Lower lobe of right lung (tissue), 2 donors: ENCODE data around the gene PDZD8. TPM values are rescaled to one million over a fixed set of nuclear protein-coding genes. Genes with fewer than 3 reads are reported as not detected.

Experiments
- ATAC-seq, 2 donors: fragments of 200-7000 bp; cut with Tn5 transposase; one replicate each; pipeline ENCODE4 v1.9.1; 2020 to 2022; ENCODE audit warnings: mild to moderate bottlenecking in 2 of 2, moderate library complexity in 2 of 2
- DNase-seq: peaks from one replicate; pipeline ENCODE4 v3.0.0-alpha.2; 2020
- H3K27ac ChIP-seq: fragments of 200-600 bp; one replicate; pipeline ENCODE4 v1.8.0; 2022
- H3K27me3 ChIP-seq: fragments of 200-600 bp; one replicate; pipeline ENCODE4 v1.8.0; 2022; ENCODE audit warnings: low read depth
- H3K36me3 ChIP-seq: fragments of 200-600 bp; one replicate; pipeline ENCODE4 v1.8.0; 2022; ENCODE audit warnings: mild to moderate bottlenecking
- H3K4me1 ChIP-seq: fragments of 200-600 bp; one replicate; pipeline ENCODE4 v1.8.0; 2022
- H3K4me3 ChIP-seq: fragments of 200-600 bp; one replicate; pipeline ENCODE4 v1.8.0; 2022; ENCODE audit warnings: mild to moderate bottlenecking
- H3K9me3 ChIP-seq: fragments of 200-600 bp; one replicate; pipeline ENCODE4 v1.8.0; 2022
- intact Hi-C: fragments of 100-400 bp; cut with DNase I; formaldehyde crosslinking; loops from one replicate; pipeline ENCODE4 v1.11.0; 2022
- total RNA-seq: library from RNA; stranded (reverse); fragmentation: NEBNext Ultra II Directional; extraction: Animal tissue kit (Norgen Biotek cat#: 25700); gene quantifications from one replicate; pipeline ENCODE4 v1.2.1, GENCODE V29; 2021
- TF ChIP-seq, protein P1 (sequence below): fragments of 200-600 bp; IDR thresholded peaks from one replicate; pipeline ENCODE4 v1.8.0; 2022; ENCODE audit warnings: antibody characterized with exemption, mild to moderate bottlenecking
- donor health status: DM: no; HTN: yes; CAD: no; lungs with severe emphysema.

The PDZD8 gene
- total RNA-seq, 1 donor from 2014 or later: 29.4 TPM

DNA sequence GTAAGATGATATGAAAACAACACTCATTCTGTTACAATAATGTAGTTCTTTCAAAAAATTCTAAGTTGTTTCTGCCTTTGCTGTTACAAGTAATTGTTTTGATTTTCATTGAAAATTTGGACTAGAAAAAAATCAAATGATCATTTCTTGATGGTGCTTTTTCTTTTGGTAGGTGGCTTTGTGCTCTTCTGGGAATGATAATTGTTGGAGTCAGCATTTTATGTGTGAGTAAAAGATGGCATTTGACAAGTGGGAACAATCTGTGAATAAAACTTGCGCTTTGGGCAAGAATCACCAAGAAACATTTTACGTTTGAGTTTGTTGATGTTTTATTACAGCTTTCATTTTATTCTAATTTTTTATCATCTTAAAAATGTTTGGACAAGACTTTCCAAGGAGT lies 108.4 kb downstream of the PDZD8 start:
- no peak overlapping the region for H3K4me3 ChIP-seq
- no peaks in the 10 kb centered on the region for H3K9me3 ChIP-seq
- ATAC-seq (no peak), DNase-seq (no peak)
- TF ChIP-seq, protein P1, sequence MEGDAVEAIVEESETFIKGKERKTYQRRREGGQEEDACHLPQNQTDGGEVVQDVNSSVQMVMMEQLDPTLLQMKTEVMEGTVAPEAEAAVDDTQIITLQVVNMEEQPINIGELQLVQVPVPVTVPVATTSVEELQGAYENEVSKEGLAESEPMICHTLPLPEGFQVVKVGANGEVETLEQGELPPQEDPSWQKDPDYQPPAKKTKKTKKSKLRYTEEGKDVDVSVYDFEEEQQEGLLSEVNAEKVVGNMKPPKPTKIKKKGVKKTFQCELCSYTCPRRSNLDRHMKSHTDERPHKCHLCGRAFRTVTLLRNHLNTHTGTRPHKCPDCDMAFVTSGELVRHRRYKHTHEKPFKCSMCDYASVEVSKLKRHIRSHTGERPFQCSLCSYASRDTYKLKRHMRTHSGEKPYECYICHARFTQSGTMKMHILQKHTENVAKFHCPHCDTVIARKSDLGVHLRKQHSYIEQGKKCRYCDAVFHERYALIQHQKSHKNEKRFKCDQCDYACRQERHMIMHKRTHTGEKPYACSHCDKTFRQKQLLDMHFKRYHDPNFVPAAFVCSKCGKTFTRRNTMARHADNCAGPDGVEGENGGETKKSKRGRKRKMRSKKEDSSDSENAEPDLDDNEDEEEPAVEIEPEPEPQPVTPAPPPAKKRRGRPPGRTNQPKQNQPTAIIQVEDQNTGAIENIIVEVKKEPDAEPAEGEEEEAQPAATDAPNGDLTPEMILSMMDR: no peak
- no peaks in the 10 kb centered on the region for H3K4me1 ChIP-seq
- intact Hi-C loops: no loop called here
- H3K27ac ChIP-seq: no peak overlapping the region
- peaks cover 15% of the 10 kb centered on the region for H3K27me3 ChIP-seq
- no peaks in the 10 kb centered on the region for H3K36me3 ChIP-seq

DNA sequence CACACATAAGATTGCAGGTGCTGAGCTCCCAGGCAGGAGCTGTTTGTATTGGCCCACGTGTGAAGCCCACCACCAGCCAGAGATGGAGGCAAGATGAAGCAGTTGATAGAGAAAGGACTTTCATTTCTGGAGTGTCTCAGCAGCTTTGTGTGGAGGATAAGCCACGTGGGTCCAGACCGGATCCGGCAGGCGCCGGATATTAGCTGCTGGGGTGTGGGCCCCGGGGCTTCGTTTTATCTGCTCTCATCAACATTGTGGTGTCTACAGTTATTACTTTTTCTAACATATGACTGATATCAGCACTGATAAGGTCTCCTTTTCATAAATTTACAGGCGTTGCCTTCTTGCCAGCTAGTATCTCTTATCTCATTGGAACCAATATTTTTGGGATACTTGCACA lies 108.8 kb downstream of the PDZD8 start:
- no peaks in the 10 kb centered on the region for H3K36me3 ChIP-seq
- TF ChIP-seq, protein P1: no peak
- H3K4me3 ChIP-seq: no peak overlapping the region
- ATAC-seq: no peak
- intact Hi-C loops: no loop called here
- H3K27ac ChIP-seq: no peak overlapping the region
- peaks cover 19% of the 10 kb centered on the region for H3K27me3 ChIP-seq
- no peak for DNase-seq
- H3K9me3 ChIP-seq: no peaks in the 10 kb centered on the region
- H3K4me1 ChIP-seq: no peaks in the 10 kb centered on the region

DNA sequence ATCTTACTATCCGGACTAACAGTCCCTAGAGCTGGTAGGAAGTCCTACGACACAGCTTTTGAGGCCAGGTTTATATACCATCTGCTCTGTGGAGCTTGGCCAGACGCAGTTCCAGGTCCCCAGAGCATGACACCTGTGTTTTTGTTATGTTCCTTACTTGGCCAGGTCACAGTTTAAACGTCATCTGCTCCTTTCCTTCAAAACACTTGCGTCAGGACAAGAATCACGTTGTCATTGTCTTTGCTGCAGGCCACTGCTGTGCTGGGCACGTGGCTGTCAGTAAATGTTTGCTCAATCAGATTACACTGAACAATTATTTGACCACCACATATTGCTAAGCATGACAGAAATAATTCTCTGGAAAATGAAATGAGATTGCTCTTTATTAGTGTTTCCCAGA lies 110.5 kb downstream of the PDZD8 start:
- H3K4me1 ChIP-seq: no peaks in the 10 kb centered on the region
- H3K9me3 ChIP-seq: no peaks in the 10 kb centered on the region
- H3K36me3 ChIP-seq: no peaks in the 10 kb centered on the region
- no peak overlapping the region for H3K27ac ChIP-seq
- ATAC-seq: no peak
- DNase-seq: no peak
- TF ChIP-seq, protein P1: no peak
- peaks cover 33% of the 10 kb centered on the region for H3K27me3 ChIP-seq
- H3K4me3 ChIP-seq: no peak overlapping the region
- intact Hi-C loops: no loop called here

DNA sequence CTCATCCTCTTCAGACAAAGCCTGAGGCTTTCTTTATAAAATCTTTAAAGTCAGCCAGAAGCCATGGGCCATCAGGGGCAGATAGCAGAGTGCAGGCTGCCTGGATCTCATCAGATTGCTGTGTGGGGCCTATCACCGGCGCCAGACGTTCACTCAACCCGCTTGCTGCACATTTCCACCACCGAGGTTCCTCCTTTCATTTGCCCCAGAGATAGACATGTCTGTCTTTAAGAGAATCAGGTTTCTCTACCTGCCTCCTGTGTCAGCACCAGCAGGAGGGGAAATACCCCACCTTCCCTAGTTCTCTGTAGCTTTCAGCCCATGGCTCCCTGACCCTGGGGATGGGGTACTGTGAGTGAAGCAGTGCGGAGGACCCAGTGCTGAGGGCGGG lies 112.3 kb downstream of the PDZD8 start:
- H3K27me3 ChIP-seq: peaks cover 33% of the 10 kb centered on the region
- H3K36me3 ChIP-seq: no peaks in the 10 kb centered on the region
- H3K4me3 ChIP-seq: no peak overlapping the region
- H3K4me1 ChIP-seq: no peaks in the 10 kb centered on the region
- no peak overlapping the region for H3K27ac ChIP-seq
- H3K9me3 ChIP-seq: no peaks in the 10 kb centered on the region
- intact Hi-C loops: no loop called here
- TF ChIP-seq, protein P1: no peak
- DNase-seq (no peak), ATAC-seq (no peak)

DNA sequence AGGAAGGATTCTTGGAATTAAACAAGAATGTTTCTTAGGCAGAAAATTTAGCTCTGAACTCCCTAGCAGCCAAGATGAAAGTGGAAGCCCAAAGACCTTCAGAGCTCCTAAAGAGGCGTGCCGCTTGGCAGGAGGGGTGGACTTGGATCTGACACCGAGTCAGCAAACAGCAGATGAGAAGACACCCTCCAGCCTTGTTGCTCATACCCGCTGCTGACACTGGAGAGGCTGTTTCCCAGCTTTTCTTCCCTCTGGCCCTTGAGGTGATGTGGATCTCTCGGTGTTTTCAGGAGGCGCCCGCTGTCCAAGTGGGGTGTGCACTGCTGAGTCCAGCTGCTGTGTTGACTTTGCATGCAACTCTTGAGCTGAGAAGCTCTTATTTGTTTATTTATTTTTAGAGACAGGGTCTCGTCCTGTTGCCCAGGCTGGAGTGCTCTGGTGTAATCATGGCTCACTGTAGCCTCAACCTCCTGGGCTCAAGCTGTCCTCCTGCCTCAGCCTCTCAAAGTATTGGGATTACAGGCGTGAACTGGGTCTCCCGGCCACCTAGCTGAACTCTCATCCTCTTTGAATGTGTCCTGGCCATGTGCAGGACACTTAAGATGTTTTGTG lies 112.8 kb downstream of the PDZD8 start:
- no peaks in the 10 kb centered on the region for H3K9me3 ChIP-seq
- intact Hi-C loops: no loop called here
- H3K4me1 ChIP-seq: no peaks in the 10 kb centered on the region
- no peak overlapping the region for H3K27ac ChIP-seq
- DNase-seq (no peak), ATAC-seq (no peak)
- peaks cover 37% of the 10 kb centered on the region for H3K27me3 ChIP-seq
- no peak overlapping the region for H3K4me3 ChIP-seq
- no peaks in the 10 kb centered on the region for H3K36me3 ChIP-seq
- TF ChIP-seq, protein P1: no peak
